T1000 (cell line): ENCODE measurements around the gene PCK1.

Source experiments
- DNase-seq: peaks from one replicate; lab custom pipeline; 2025; ENCODE audit warnings: mixed read lengths; lab: John Stamatoyannopoulos, UW

The PCK1 gene

GRCh38 chr20:57536120-57536708 lies 24.7 kb upstream of the PCK1 start:
- DNase-seq = no peak

- DNase-seq = no peak
Measured at GRCh38 chr20:57536771-57537724, 23.9 kb upstream of the PCK1 start.

GRCh38 chr20:57537822-57538221 lies 23.1 kb upstream of the PCK1 start:
- no peak for DNase-seq

GRCh38 chr20:57539889-57540288 lies 21.0 kb upstream of the PCK1 start:
- DNase-seq = no peak

- no peak for DNase-seq
Measured at GRCh38 chr20:57540890-57541580, 19.9 kb upstream of the PCK1 start.

- no peak for DNase-seq
Measured at GRCh38 chr20:57543754-57544153, 17.2 kb upstream of the PCK1 start.

- DNase-seq = no peak
Measured at GRCh38 chr20:57544838-57545564, 15.9 kb upstream of the PCK1 start.

GRCh38 chr20:57545927-57546662 lies 14.8 kb upstream of the PCK1 start:
- DNase-seq = no peak

GRCh38 chr20:57546956-57547649 lies 13.8 kb upstream of the PCK1 start:
- no peak for DNase-seq

GRCh38 chr20:57548177-57549058 lies 12.5 kb upstream of the PCK1 start:
- DNase-seq = no peak

GRCh38 chr20:57552471-57552870 lies 8.4 kb upstream of the PCK1 start:
- no peak for DNase-seq

GRCh38 chr20:57553376-57554018 lies 7.4 kb upstream of the PCK1 start:
- DNase-seq = no peak

GRCh38 chr20:57555457-57556184 lies 5.3 kb upstream of the PCK1 start:
- no peak for DNase-seq

- no peak for DNase-seq
Measured at GRCh38 chr20:57556980-57557274, 4.0 kb upstream of the PCK1 start.

GRCh38 chr20:57557926-57558613 lies 2.8 kb upstream of the PCK1 start:
- DNase-seq = no peak

GRCh38 chr20:57558614-57559288 lies 2.2 kb upstream of the PCK1 start:
- no peak for DNase-seq

- DNase-seq = no peak
Measured at GRCh38 chr20:57559289-57559634, 1.6 kb upstream of the PCK1 start.
